ENCODE results near the gene SDK1.

The SDK1 gene

GRCh38 chr7:3979611-3980299 lies 678.7 kb downstream of the SDK1 start:
- H3K23ac ChIP-seq (ENCODE audit: low read depth, low read length, poor library complexity), result no peak overlapping the region
- H2AFZ ChIP-seq (ENCODE audit: low read length), result no peak overlapping the region
- no peak overlapping the region for H3K27ac ChIP-seq (replicated peaks; ENCODE audit: low read length)
- H2AK5ac ChIP-seq (ENCODE audit: low read depth, low read length), result no peak overlapping the region
- H2BK15ac ChIP-seq (ENCODE audit: low read length), result no peak overlapping the region
- peaks cover 0 to 7% of the 10 kb centered on the region in 2 donors for H3K36me3 ChIP-seq (replicated peaks in 1 of 2; ENCODE audit: control insufficient read depth in 2 of 2, insufficient read depth in 2 of 2, low read length in 2 of 2)
- H3K79me1 ChIP-seq (ENCODE audit: low read depth, low read length), result no peaks in the 10 kb centered on the region
- H3K27me3 ChIP-seq (ENCODE audit: control insufficient read depth in 3 of 3, insufficient read depth in 3 of 3, low read depth in 1 of 3, low read length in 3 of 3), result no peaks in the 10 kb centered on the region
- no peak for DNase-seq (ENCODE audit: low spot score)
- no peak overlapping the region for H4K8ac ChIP-seq (ENCODE audit: low read depth, low read length)
- H3K18ac ChIP-seq (ENCODE audit: low read length), result no peak overlapping the region
- H3K4me2 ChIP-seq (ENCODE audit: insufficient read depth, low read length, poor library complexity, severe bottlenecking), result no peak overlapping the region
- H3K4ac ChIP-seq (ENCODE audit: low read length), result no peak overlapping the region
- H3K9me3 ChIP-seq (replicated peaks in 1 of 2; ENCODE audit: control insufficient read depth in 2 of 2, insufficient read depth in 1 of 2, low read depth in 1 of 2, low read length in 2 of 2), result peaks cover 4 to 12% of the 10 kb centered on the region in 2 donors
- no peak overlapping the region for H3K4me3 ChIP-seq (ENCODE audit: low read length in 2 of 2)
- H3K9ac ChIP-seq (ENCODE audit: low read depth, low read length, poor library complexity), result no peak overlapping the region
- peaks cover 0 to 1% of the 10 kb centered on the region in 2 donors for H3K4me1 ChIP-seq (ENCODE audit: control insufficient read depth in 2 of 2, insufficient read depth in 1 of 2, low read depth in 1 of 2, low read length in 2 of 2)
- H3K14ac ChIP-seq (ENCODE audit: low read length), result no peak overlapping the region
- WGBS, 2 donors (ENCODE audit: extremely low coverage in 2 of 2, insufficient read length in 2 of 2, insufficient replicate concordance in 1 of 2), result no CpG with 5 or more reads among the region's 5 CpGs
- no peak overlapping the region for H2BK12ac ChIP-seq (ENCODE audit: low read length)
- H4K91ac ChIP-seq (ENCODE audit: low read depth, low read length, poor library complexity), result no peak overlapping the region
- no peak overlapping the region for H2BK120ac ChIP-seq (ENCODE audit: low read depth, low read length)
- H2BK5ac ChIP-seq (ENCODE audit: low read length), result no peak overlapping the region

GRCh38 chr7:3980300-3980643 lies 679.2 kb downstream of the SDK1 start:
- Histone ChIP-seq H2AK5ac (ENCODE audit: low read depth, low read length) (no peak overlapping the region), H3K4ac (ENCODE audit: low read length) (no peak overlapping the region), H3K27ac (replicated peaks; ENCODE audit: low read length) (no peak overlapping the region), H3K9me3 (replicated peaks in 1 of 2; ENCODE audit: control insufficient read depth in 2 of 2, insufficient read depth in 1 of 2, low read depth in 1 of 2, low read length in 2 of 2) (peaks cover 4 to 11% of the 10 kb centered on the region in 2 donors), H3K79me1 (ENCODE audit: low read depth, low read length) (no peaks in the 10 kb centered on the region), H3K4me1 (ENCODE audit: control insufficient read depth in 2 of 2, insufficient read depth in 1 of 2, low read depth in 1 of 2, low read length in 2 of 2) (peaks cover 0 to 1% of the 10 kb centered on the region in 2 donors), H3K4me3 (ENCODE audit: low read length in 2 of 2) (no peak overlapping the region), H4K8ac (ENCODE audit: low read depth, low read length) (no peak overlapping the region), H3K4me2 (ENCODE audit: insufficient read depth, low read length, poor library complexity, severe bottlenecking) (no peak overlapping the region), H3K18ac (ENCODE audit: low read length) (no peak overlapping the region), H3K23ac (ENCODE audit: low read depth, low read length, poor library complexity) (no peak overlapping the region), H3K27me3 (ENCODE audit: control insufficient read depth in 3 of 3, insufficient read depth in 3 of 3, low read depth in 1 of 3, low read length in 3 of 3) (no peaks in the 10 kb centered on the region), H2AFZ (ENCODE audit: low read length) (no peak overlapping the region), H2BK120ac (ENCODE audit: low read depth, low read length) (no peak overlapping the region), H2BK15ac (ENCODE audit: low read length) (no peak overlapping the region), H2BK12ac (ENCODE audit: low read length) (no peak overlapping the region), H3K14ac (ENCODE audit: low read length) (no peak overlapping the region), H2BK5ac (ENCODE audit: low read length) (no peak overlapping the region), H4K91ac (ENCODE audit: low read depth, low read length, poor library complexity) (no peak overlapping the region), H3K9ac (ENCODE audit: low read depth, low read length, poor library complexity) (no peak overlapping the region), H3K36me3 (replicated peaks in 1 of 2; ENCODE audit: control insufficient read depth in 2 of 2, insufficient read depth in 2 of 2, low read length in 2 of 2) (peaks cover 0 to 3% of the 10 kb centered on the region in 2 donors)
- no CpG with 5 or more reads among the region's 4 CpGs for WGBS, 2 donors (ENCODE audit: extremely low coverage in 2 of 2, insufficient read length in 2 of 2, insufficient replicate concordance in 1 of 2)
- DNase-seq (ENCODE audit: low spot score), result no peak

GRCh38 chr7:3981281-3981680 lies 680.2 kb downstream of the SDK1 start:
- no peak overlapping the region for H3K9ac ChIP-seq (ENCODE audit: low read depth, low read length, poor library complexity)
- no peak overlapping the region for H2BK15ac ChIP-seq (ENCODE audit: low read length)
- peaks cover 0 to 6% of the 10 kb centered on the region in 2 donors for H3K9me3 ChIP-seq (replicated peaks in 1 of 2; ENCODE audit: control insufficient read depth in 2 of 2, insufficient read depth in 1 of 2, low read depth in 1 of 2, low read length in 2 of 2)
- H3K14ac ChIP-seq (ENCODE audit: low read length), result no peak overlapping the region
- no peak overlapping the region for H3K18ac ChIP-seq (ENCODE audit: low read length)
- H2BK5ac ChIP-seq (ENCODE audit: low read length), result no peak overlapping the region
- no peak overlapping the region for H3K23ac ChIP-seq (ENCODE audit: low read depth, low read length, poor library complexity)
- no peak overlapping the region for H4K8ac ChIP-seq (ENCODE audit: low read depth, low read length)
- no peaks in the 10 kb centered on the region for H3K79me1 ChIP-seq (ENCODE audit: low read depth, low read length)
- no peak overlapping the region for H2BK12ac ChIP-seq (ENCODE audit: low read length)
- H3K4me3 ChIP-seq (ENCODE audit: low read length in 2 of 2), result no peak overlapping the region
- H2BK120ac ChIP-seq (ENCODE audit: low read depth, low read length), result no peak overlapping the region
- H3K4ac ChIP-seq (ENCODE audit: low read length), result no peak overlapping the region
- H3K4me1 ChIP-seq (ENCODE audit: control insufficient read depth in 2 of 2, insufficient read depth in 1 of 2, low read depth in 1 of 2, low read length in 2 of 2), result peaks cover 0 to 1% of the 10 kb centered on the region in 2 donors
- no peak overlapping the region for H4K91ac ChIP-seq (ENCODE audit: low read depth, low read length, poor library complexity)
- H3K27me3 ChIP-seq (ENCODE audit: control insufficient read depth in 3 of 3, insufficient read depth in 3 of 3, low read depth in 1 of 3, low read length in 3 of 3), result no peaks in the 10 kb centered on the region
- H3K4me2 ChIP-seq (ENCODE audit: insufficient read depth, low read length, poor library complexity, severe bottlenecking), result no peak overlapping the region
- WGBS, 2 donors (ENCODE audit: extremely low coverage in 2 of 2, insufficient read length in 2 of 2, insufficient replicate concordance in 1 of 2), result no CpG with 5 or more reads among the region's 3 CpGs
- H2AK5ac ChIP-seq (ENCODE audit: low read depth, low read length), result no peak overlapping the region
- H3K36me3 ChIP-seq (replicated peaks in 1 of 2; ENCODE audit: control insufficient read depth in 2 of 2, insufficient read depth in 2 of 2, low read length in 2 of 2), result no peaks in the 10 kb centered on the region
- DNase-seq (ENCODE audit: low spot score), result no peak
- no peak overlapping the region for H3K27ac ChIP-seq (replicated peaks; ENCODE audit: low read length)
- no peak overlapping the region for H2AFZ ChIP-seq (ENCODE audit: low read length)

- H3K18ac ChIP-seq (ENCODE audit: low read length), result no peak overlapping the region
- no peak overlapping the region for H3K9ac ChIP-seq (ENCODE audit: low read depth, low read length, poor library complexity)
- H4K8ac ChIP-seq (ENCODE audit: low read depth, low read length), result no peak overlapping the region
- H4K91ac ChIP-seq (ENCODE audit: low read depth, low read length, poor library complexity), result no peak overlapping the region
- H2AFZ ChIP-seq (ENCODE audit: low read length), result no peak overlapping the region
- H3K4ac ChIP-seq (ENCODE audit: low read length), result no peak overlapping the region
- H2BK120ac ChIP-seq (ENCODE audit: low read depth, low read length), result no peak overlapping the region
- H3K27ac ChIP-seq (replicated peaks; ENCODE audit: low read length), result no peak overlapping the region
- H2AK5ac ChIP-seq (ENCODE audit: low read depth, low read length), result no peak overlapping the region
- no CpG with 5 or more reads among the region's 5 CpGs for WGBS, 2 donors (ENCODE audit: extremely low coverage in 2 of 2, insufficient read length in 2 of 2, insufficient replicate concordance in 1 of 2)
- H3K36me3 ChIP-seq (replicated peaks in 1 of 2; ENCODE audit: control insufficient read depth in 2 of 2, insufficient read depth in 2 of 2, low read length in 2 of 2), result peaks cover 0 to 4% of the 10 kb centered on the region in 2 donors
- no peaks in the 10 kb centered on the region for H3K27me3 ChIP-seq (ENCODE audit: control insufficient read depth in 3 of 3, insufficient read depth in 3 of 3, low read depth in 1 of 3, low read length in 3 of 3)
- no peak overlapping the region for H2BK12ac ChIP-seq (ENCODE audit: low read length)
- H2BK15ac ChIP-seq (ENCODE audit: low read length), result no peak overlapping the region
- H3K4me1 ChIP-seq (ENCODE audit: control insufficient read depth in 2 of 2, insufficient read depth in 1 of 2, low read depth in 1 of 2, low read length in 2 of 2), result peaks cover 2 to 5% of the 10 kb centered on the region in 2 donors
- H2BK5ac ChIP-seq (ENCODE audit: low read length), result no peak overlapping the region
- H3K14ac ChIP-seq (ENCODE audit: low read length), result no peak overlapping the region
- no peaks in the 10 kb centered on the region for H3K79me1 ChIP-seq (ENCODE audit: low read depth, low read length)
- peaks cover 0 to 6% of the 10 kb centered on the region in 2 donors for H3K9me3 ChIP-seq (replicated peaks in 1 of 2; ENCODE audit: control insufficient read depth in 2 of 2, insufficient read depth in 1 of 2, low read depth in 1 of 2, low read length in 2 of 2)
- H3K23ac ChIP-seq (ENCODE audit: low read depth, low read length, poor library complexity), result no peak overlapping the region
- no peak for DNase-seq (ENCODE audit: low spot score)
- no peak overlapping the region for H3K4me3 ChIP-seq (ENCODE audit: low read length in 2 of 2)
- H3K4me2 ChIP-seq (ENCODE audit: insufficient read depth, low read length, poor library complexity, severe bottlenecking), result no peak overlapping the region
These were observed 683.4 kb downstream of the SDK1 start for GRCh38 chr7:3984456-3984855.
